HepG2 (cell line): Measurements from ENCODE around the gene TMTC1. TPM values are rescaled to one million over a fixed set of nuclear protein-coding genes. Genes with fewer than 3 reads are reported as not detected.

Experiments
- ATAC-seq: fragments of 200-7000 bp; cut with Tn5 transposase; 3 replicates; pipeline ENCODE4 v1.9.1; 2020; ENCODE audit warnings: mild to moderate bottlenecking, moderate library complexity
- BruUV-seq: library from RNA; stranded (reverse); fragments of 400-500 nt; replicated peaks from 2 replicates; lab custom pipeline; 2021; lab: Mats Ljungman, UMichigan
- CTCF ChIA-PET: fragments of 300-600 bp; formaldehyde crosslinking; extraction: SDS; loops from one replicate; lab custom pipeline; 2021; ENCODE audit warnings: low total read pairs, inconsistent platforms, low intra/inter-chr PET ratio; lab: Yijun Ruan, JAX
- POLR2A ChIA-PET: fragments of 350-600 bp; sonication (Branson Sonifier 250); formaldehyde crosslinking; loops from one replicate; lab custom pipeline; 2020; ENCODE audit warnings: antibody characterized with exemption, inconsistent platforms; lab: Yijun Ruan, JAX
- DNase-seq: peaks from one replicate; pipeline ENCODE4 v3.0.0-alpha.2; 2015; ENCODE audit warnings: low spot score
- FAIRE-seq: peaks from 3 replicates; lab custom pipeline; 2011; peaks lifted over from hg19 to GRCh38; lab: Jason Lieb, UNC
- H2AFZ ChIP-seq: one replicate; pipeline ENCODE4 v1.6.1; 2011; ENCODE audit warnings: low read length, inconsistent platforms
- H3K27ac ChIP-seq: fragments of 300-600 bp; 3 replicates; pipeline ENCODE4 v1.8.0; 2011; ENCODE audit warnings: mixed run types, mild to moderate bottlenecking, mixed read lengths, low read length, inconsistent platforms; ENCODE audit not compliant: insufficient read depth; ENCODE audit errors: extremely low read length
- H3K27me3 ChIP-seq, 2 experiments: fragments of 200-600 bp in 1 of 2; 2 replicates in 1 of 2; 3 replicates in 1 of 2; pipeline versions ENCODE4 v1.6.0 to v1.8.0; 2011; ENCODE audit warnings: low read length in 2 of 2, mild to moderate bottlenecking in 2 of 2, moderate library complexity in 2 of 2, inconsistent platforms in 1 of 2; ENCODE audit not compliant: insufficient read depth in 2 of 2, control insufficient read depth in 1 of 2
- H3K36me3 ChIP-seq, 2 experiments: fragments of 200-600 bp in 1 of 2; replicated peaks in 1 of 2; 2 replicates in 1 of 2; 3 replicates in 1 of 2; pipeline versions ENCODE4 v1.5.1 to v1.8.0; 2011; ENCODE audit warnings: low read length in 2 of 2, inconsistent platforms in 1 of 2; ENCODE audit not compliant: insufficient read depth in 2 of 2, control insufficient read depth in 1 of 2
- H3K4me1 ChIP-seq: 2 replicates; pipeline ENCODE4 v1.5.1; 2012; ENCODE audit warnings: low read length, inconsistent platforms; ENCODE audit not compliant: insufficient read depth
- H3K4me2 ChIP-seq: 2 replicates; pipeline ENCODE4 v1.6.0; 2011; ENCODE audit warnings: low read depth, low read length, inconsistent platforms
- H3K4me3 ChIP-seq, 3 experiments: fragments of 200-600 bp in 1 of 3; sonication (generic), shearing (Covaris generic) in 1 of 3; replicated peaks in 1 of 3; 2 replicates each; pipeline ENCODE4 v1.5.1; 2011 to 2016; ENCODE audit warnings: low read length in 3 of 3, inconsistent platforms in 2 of 3, low read depth in 2 of 3, mild to moderate bottlenecking in 2 of 3, control low read depth in 1 of 3, mixed read lengths in 1 of 3; ENCODE audit not compliant: insufficient read depth in 1 of 3
- H3K79me2 ChIP-seq: one replicate; pipeline ENCODE4 v1.6.1; 2011; ENCODE audit warnings: low read length, inconsistent platforms; ENCODE audit not compliant: insufficient read depth
- H3K9ac ChIP-seq: 2 replicates; pipeline ENCODE4 v1.6.0; 2011; ENCODE audit warnings: mild to moderate bottlenecking, low read depth, low read length, inconsistent platforms; ENCODE audit not compliant: insufficient read depth
- H3K9me3 ChIP-seq: 2 replicates; pipeline ENCODE4 v1.5.1; 2012; ENCODE audit warnings: mild to moderate bottlenecking, low read length
- H4K20me1 ChIP-seq: 2 replicates; pipeline ENCODE4 v1.6.0; 2011; ENCODE audit warnings: inconsistent platforms, mild to moderate bottlenecking, low read length, moderate library complexity; ENCODE audit not compliant: insufficient read depth
- AGO2 ChIP-seq: fragments of 200-400 bp; formaldehyde crosslinking; optimal IDR thresholded peaks from 2 replicates; pipeline ENCODE3; 2017; ENCODE audit warnings: mild to moderate bottlenecking, low read depth, low read length, moderate library complexity
- CSRNP2 ChIP-seq: sonication (generic); formaldehyde crosslinking; conservative IDR thresholded peaks from 2 replicates; pipeline ENCODE4 v1.8.0; 2022; ENCODE audit warnings: low read depth, missing genetic modification reagents
- CTCF ChIP-seq: sonication (generic); formaldehyde crosslinking; IDR thresholded peaks from 2 replicates; pipeline ENCODE4 v1.5.0; 2020; ENCODE audit warnings: mild to moderate bottlenecking, missing genetic modification reagents, moderate library complexity
- E2F5 ChIP-seq: sonication (generic); formaldehyde crosslinking; conservative IDR thresholded peaks from 2 replicates; pipeline ENCODE4 v1.4.0; 2020; ENCODE audit warnings: missing genetic modification reagents
- ELK4 ChIP-seq: sonication (generic); formaldehyde crosslinking; IDR thresholded peaks from 2 replicates; pipeline ENCODE4 v1.9.0; 2021; ENCODE audit warnings: missing genetic modification reagents, borderline replicate concordance
- FOXP4 ChIP-seq: sonication (generic); formaldehyde crosslinking; IDR thresholded peaks from 2 replicates; pipeline ENCODE4 v1.4.0; 2020; ENCODE audit warnings: missing genetic modification reagents
- GZF1 ChIP-seq: sonication (generic); formaldehyde crosslinking; IDR thresholded peaks from 2 replicates; pipeline ENCODE4 v1.5.1; 2020; ENCODE audit warnings: mild to moderate bottlenecking, missing genetic modification reagents
- HDAC1 ChIP-seq: sonication (generic); formaldehyde crosslinking; IDR thresholded peaks from 2 replicates; pipeline ENCODE4 v1.5.1; 2020; ENCODE audit warnings: mild to moderate bottlenecking, missing genetic modification reagents
- MYNN ChIP-seq: sonication (generic); formaldehyde crosslinking; IDR thresholded peaks from 2 replicates; pipeline ENCODE4 v1.4.0; 2020; ENCODE audit warnings: mild to moderate bottlenecking, low read depth, missing genetic modification reagents
- PHF8 ChIP-seq: sonication (generic); formaldehyde crosslinking; IDR thresholded peaks from 2 replicates; pipeline ENCODE4 v1.5.0; 2020; ENCODE audit warnings: missing genetic modification reagents
- SNAI1 ChIP-seq: sonication (generic); formaldehyde crosslinking; IDR thresholded peaks from 2 replicates; pipeline ENCODE4 v1.5.0; 2020; ENCODE audit warnings: mild to moderate bottlenecking, missing genetic modification reagents, borderline replicate concordance
- THAP7 ChIP-seq: sonication (generic); formaldehyde crosslinking; IDR thresholded peaks from 2 replicates; pipeline ENCODE4 v1.8.1; 2023; ENCODE audit warnings: mild to moderate bottlenecking, missing genetic modification reagents
- ZBTB1 ChIP-seq: sonication (generic); formaldehyde crosslinking; IDR thresholded peaks from 2 replicates; pipeline ENCODE4 v1.4.0; 2020; ENCODE audit warnings: missing genetic modification reagents, borderline replicate concordance
- ZNF350 ChIP-seq: sonication (generic); formaldehyde crosslinking; IDR thresholded peaks from 2 replicates; pipeline ENCODE4 v1.4.0; 2020; ENCODE audit warnings: mild to moderate bottlenecking, low read depth, missing genetic modification reagents, borderline replicate concordance
- ZNF431 ChIP-seq: sonication (generic); formaldehyde crosslinking; IDR thresholded peaks from 2 replicates; pipeline ENCODE4 v1.9.0; 2022; ENCODE audit warnings: missing genetic modification reagents, low read depth, mild to moderate bottlenecking, borderline replicate concordance
- ZNF496 ChIP-seq: sonication (generic); formaldehyde crosslinking; IDR thresholded peaks from 2 replicates; pipeline ENCODE4 v1.8.1; 2023; ENCODE audit warnings: mild to moderate bottlenecking, moderate library complexity, missing genetic modification reagents; ENCODE audit not compliant: insufficient replicate concordance
- ZNF879 ChIP-seq: sonication (generic); formaldehyde crosslinking; IDR thresholded peaks from 2 replicates; pipeline ENCODE4 v1.8.1; 2023; ENCODE audit warnings: missing genetic modification reagents
- WGBS: methylation state at CpG from one replicate; pipeline ENCODE4 v1.1.6; 2017; ENCODE audit warnings: low lambda C conversion rate; 5-methylcytosine and 5-hydroxymethylcytosine counted together
- in situ Hi-C: cut with HindIII; loops from 2 replicates; pipeline ENCODE4 v1.10.0; 2017; ENCODE audit warnings: low pct_unique_long_range_greater_than_20kb; ENCODE audit not compliant: extremely low pct_ligation_motif_present
- intact Hi-C: fragments of 100-400 bp; cut with micrococcal nuclease; formaldehyde crosslinking; loops from one replicate; pipeline ENCODE4 v1.10.0; 2022; ENCODE audit not compliant: unreplicated experiment
- polyA plus RNA-seq, 8 experiments: library from polyadenylated mRNA; depleted of rRNA in 3 of 8; stranded (reverse) in 7 of 8; unstranded in 1 of 8; fragments of >200 nt; fragmentation: Illumina TruSeq in 4 of 8; extraction: Trizol in 4 of 8; gene quantifications; 2 replicates each; pipeline versions ENCODE4 v1.2.1 to v1.2.3, GENCODE V29; 2011 to 2016; ENCODE audit warnings: low read depth in 4 of 8, missing spikeins in 1 of 8, mixed read lengths in 1 of 8; ENCODE audit not compliant: insufficient read depth in 1 of 8
- total RNA-seq, 5 experiments: library from RNA; depleted of rRNA; stranded (reverse); fragments of >200 nt; fragmentation: Illumina TruSeq; extraction: Trizol; gene quantifications; 2 replicates each; pipeline ENCODE4 v1.2.3, GENCODE V29; 2016; ENCODE audit warnings: low read depth in 1 of 5

The TMTC1 gene
- total and polyA plus RNA-seq, 2 of the 13 experiments (the other 11 are each of a cell fraction or from before 2014, with no cell fraction given): 0.69 to 1.8 TPM

GRCh38 chr12:29499235-29499634, 284.5 kb downstream of the TMTC1 start:
- Histone ChIP-seq H4K20me1 (no peaks in the 10 kb centered on the region), H3K9ac (no peak overlapping the region), H3K4me3 (no peak overlapping the region), H3K9me3 (no peaks in the 10 kb centered on the region), H3K79me2 (no peaks in the 10 kb centered on the region), H3K4me1 (no peaks in the 10 kb centered on the region), H3K27me3 (no peaks in the 10 kb centered on the region; a peak in 1 of 5 replicates), H3K4me2 (no peak overlapping the region), H2AFZ (no peak overlapping the region), H3K27ac (no peak overlapping the region), H3K36me3 (no peaks in the 10 kb centered on the region)
- ChIA-PET POLR2A (no interaction called here), CTCF (no interaction called here)
- intact Hi-C loops: no loop called here
- no peak for ATAC-seq
- in situ Hi-C loops: no loop called here
- BruUV-seq: no TSS peak
- no peak for FAIRE-seq
- whole genome bisulfite sequencing: 35% methylated on average over 3 of the region's 3 CpGs
- DNase-seq: no peak
- no peak for TF ChIP-seq PHF8
- TF ChIP-seq ZNF431: no peak
- no peak for TF ChIP-seq THAP7 (CRISPR knock-in tag)
- TF ChIP-seq SNAI1: no peak
- no peak for TF ChIP-seq MYNN (CRISPR knock-in tag)
- no peak for TF ChIP-seq CSRNP2 (CRISPR knock-in tag)
- no peak for TF ChIP-seq AGO2
- no peak for TF ChIP-seq GZF1 (CRISPR knock-in tag)
- TF ChIP-seq ZNF350: no peak
- TF ChIP-seq HDAC1 (CRISPR knock-in tag): no peak
- TF ChIP-seq FOXP4: no peak
- no peak for TF ChIP-seq ZNF496 (CRISPR knock-in tag)
- no peak for TF ChIP-seq E2F5 (CRISPR knock-in tag)
- TF ChIP-seq ELK4: no peak
- TF ChIP-seq ZBTB1 (CRISPR knock-in tag): no peak
- no peak for TF ChIP-seq ZNF879 (CRISPR knock-in tag)
- TF ChIP-seq CTCF (CRISPR knock-in tag): no peak
